SHP77 treated with DMSO at 0.1 percent for 48 hours (cell line): ENCODE data around the gene FKBP5.
"Not testable (repeated sequence)": the region's sequence is repeated elsewhere in the genome, so short reads cannot be mapped to it uniquely, and the experiment has no call there.

Source experiments
- DNase-seq: peaks from one replicate; lab custom pipeline; 2025; lab: John Stamatoyannopoulos, UW

Gene FKBP5

DNA sequence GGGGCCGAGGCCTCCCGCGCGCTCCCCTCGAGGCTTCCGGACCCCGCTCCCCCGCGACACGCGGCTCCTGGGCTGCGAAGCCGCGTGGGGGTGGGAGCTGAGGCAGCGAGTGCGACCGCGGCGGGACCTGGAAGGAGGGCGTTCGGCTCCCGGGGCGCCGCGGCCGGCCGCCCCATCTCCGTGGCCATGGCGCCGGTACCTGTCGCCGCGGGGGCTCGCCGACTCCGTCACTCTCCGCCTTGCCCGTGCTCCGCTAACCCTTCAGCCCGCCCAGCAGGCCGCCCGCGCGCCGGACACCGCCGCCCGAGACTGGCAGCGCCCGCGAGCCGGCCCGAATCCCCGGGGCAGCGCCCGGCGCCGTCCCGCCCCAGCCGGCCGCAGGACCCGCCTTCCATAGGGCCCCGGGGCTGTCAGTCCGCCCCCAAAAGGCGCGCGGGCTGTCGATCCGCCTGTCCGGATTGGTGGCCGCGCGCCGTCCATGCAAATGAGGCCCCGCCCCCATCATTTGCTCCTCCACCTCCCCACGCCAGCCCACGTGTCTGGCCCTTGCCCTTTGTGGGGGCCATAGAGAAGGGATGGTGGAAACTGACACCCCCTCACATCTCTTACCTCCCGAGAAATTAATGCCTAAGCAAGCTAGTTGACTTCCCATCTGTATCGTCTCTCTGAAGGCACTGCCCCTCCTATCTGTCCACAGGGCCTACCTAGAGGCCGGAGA lies at the start of gene FKBP5:
Gene FKBP5, minus strand, starts transcription at position 311 of the 718 bp plus-strand sequence. CDS start 46,091 bp downstream, outside the sequence.
- DNase-seq, result no peak

DNA sequence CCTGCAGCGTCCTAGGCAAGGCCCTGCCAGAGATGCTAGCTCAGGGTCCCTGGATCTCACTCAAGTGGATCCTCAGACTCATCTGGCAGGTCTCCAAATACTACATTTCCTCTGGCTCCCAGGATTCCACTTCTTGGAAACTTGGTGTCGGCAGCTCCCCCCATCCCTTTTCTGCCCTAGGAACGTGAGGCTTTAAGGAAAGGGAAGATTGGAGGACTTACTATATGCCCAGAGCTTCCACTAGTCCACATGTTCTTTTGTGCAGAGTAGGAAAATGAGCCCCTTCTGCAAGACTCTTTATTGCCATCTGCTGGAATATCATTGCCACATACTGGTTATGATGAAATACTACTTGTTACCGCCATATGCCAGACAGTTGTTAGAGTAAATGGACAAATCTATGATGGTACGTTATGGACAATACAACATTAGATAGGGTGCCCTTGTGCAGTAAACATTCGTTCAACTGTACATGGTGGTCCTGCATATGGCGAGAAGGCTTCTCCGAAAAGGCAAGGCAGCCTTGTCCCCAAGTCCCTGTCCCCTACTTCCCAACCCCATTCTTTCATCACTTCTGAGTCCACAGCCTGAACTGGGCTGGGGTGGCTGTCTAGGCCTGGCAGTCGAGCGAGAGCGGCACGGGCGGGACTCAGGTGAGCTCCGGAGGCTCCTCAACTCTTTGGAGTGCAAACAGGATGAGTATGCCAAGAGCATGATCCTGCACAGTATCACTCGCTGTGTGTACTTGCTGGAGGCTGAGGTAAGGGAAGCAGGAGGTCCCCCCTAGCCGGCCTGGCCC lies 48.9 kb upstream of the FKBP5 start:
- peak; percentile 80 for DNase-seq

GRCh38 chr6:35736982-35737412 lies 48.3 kb upstream of the FKBP5 start, which contains the start of gene ARMC12:
Gene ARMC12 (plus strand): TSS chr6:35737032. CDS start chr6:35737109, 77 bp downstream.
- DNase-seq, result no peak

- DNase-seq, result no peak
Measured at GRCh38 chr6:35736253-35736894, 47.7 kb upstream of the FKBP5 start.

- DNase-seq, result no peak
Measured at GRCh38 chr6:35735452-35735851, 46.7 kb upstream of the FKBP5 start.

DNA sequence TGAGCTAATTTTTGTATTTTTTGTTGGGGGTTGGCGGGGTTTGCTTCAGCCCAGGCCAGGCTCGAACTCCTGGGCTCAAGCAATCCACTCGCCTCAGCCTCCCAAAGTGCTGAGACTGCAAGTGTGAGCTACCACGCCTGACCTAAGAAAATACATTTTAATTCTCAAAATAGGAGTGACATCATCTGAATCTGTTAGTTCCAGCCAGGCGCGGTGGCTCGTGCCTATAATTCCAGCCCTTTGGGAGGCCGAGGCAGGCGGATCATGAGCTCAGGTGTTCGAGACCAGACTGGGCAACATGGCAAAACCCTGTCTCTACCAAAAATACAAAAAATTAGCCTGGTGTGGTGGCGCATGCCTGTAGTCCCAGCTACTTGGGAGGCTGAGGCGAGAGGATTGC lies 45.6 kb upstream of the FKBP5 start:
- not testable (repeated sequence) for DNase-seq

- no peak for DNase-seq
Measured at GRCh38 chr6:35733633-35734032, 44.9 kb upstream of the FKBP5 start.

- DNase-seq, result peak; percentile 56
Measured at GRCh38 chr6:35731736-35732532, 43.2 kb upstream of the FKBP5 start.

DNA sequence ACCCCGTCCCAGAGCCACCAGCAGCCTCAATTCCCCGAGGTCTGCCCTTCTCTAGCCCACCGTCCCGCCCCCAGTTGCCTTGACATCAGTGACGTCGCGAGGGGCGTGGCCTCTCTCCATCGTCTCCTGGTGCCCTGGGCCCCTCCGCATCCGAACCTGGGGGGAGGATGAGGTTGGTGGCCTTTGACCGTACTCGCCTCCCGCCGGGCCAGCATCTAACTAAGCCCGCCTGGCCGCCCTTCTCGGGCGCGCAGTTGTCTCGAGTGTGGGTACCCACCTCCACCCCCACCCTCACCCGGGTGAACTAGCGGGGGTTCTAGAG lies 42.7 kb upstream of the FKBP5 start:
- peak; percentile 64 for DNase-seq

DNA sequence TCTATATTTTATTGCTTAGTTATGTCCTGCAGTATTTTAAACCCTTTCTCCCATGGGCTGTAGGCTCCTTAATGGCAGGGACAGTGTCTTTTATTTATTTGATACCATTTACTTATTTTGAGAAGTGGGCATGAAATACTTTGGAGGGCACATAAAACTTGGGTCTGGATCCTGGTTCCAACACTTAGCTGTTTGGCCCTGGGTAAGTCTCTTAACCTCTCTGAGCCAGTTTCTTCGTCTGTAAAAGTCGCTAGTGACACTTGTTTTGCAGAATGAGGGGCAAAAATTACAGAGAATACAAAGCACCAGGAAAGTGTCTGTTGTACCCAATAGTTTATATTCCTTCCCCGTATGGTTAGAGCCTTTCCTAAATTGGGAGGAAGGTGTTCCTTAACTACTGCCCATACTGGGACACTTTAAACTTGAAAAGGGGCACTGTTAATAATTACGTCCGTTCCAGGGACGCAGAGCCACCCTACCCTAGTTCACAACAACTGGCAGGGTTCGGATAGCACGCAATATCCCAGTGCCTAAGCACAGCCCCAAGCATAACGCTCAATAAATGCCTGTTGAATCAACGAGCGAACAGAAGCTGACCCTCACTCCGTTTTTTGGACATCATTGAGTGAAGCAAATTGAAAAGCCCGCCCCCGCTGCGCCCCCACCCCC lies 42.2 kb upstream of the FKBP5 start:
- no peak for DNase-seq

DNA sequence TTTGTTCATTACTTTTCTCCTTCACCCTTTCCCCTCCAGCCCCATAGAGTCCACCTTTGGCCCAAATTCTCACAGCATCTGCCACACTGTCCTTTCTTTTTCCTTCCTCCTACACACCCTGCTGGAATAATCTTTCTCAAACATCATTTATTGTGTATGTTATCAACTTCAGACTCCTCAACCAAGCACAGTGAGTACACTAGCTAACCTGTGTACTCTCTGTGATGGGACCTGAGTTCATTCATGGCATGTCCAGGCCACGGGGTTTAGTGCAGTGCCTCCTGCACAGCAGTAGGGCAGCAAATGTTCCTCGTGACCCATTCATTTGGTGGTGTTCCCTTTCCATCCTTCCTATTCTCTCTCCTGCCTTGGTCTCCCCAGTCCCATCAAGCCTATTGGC lies 41.0 kb upstream of the FKBP5 start:
- no peak for DNase-seq

DNA sequence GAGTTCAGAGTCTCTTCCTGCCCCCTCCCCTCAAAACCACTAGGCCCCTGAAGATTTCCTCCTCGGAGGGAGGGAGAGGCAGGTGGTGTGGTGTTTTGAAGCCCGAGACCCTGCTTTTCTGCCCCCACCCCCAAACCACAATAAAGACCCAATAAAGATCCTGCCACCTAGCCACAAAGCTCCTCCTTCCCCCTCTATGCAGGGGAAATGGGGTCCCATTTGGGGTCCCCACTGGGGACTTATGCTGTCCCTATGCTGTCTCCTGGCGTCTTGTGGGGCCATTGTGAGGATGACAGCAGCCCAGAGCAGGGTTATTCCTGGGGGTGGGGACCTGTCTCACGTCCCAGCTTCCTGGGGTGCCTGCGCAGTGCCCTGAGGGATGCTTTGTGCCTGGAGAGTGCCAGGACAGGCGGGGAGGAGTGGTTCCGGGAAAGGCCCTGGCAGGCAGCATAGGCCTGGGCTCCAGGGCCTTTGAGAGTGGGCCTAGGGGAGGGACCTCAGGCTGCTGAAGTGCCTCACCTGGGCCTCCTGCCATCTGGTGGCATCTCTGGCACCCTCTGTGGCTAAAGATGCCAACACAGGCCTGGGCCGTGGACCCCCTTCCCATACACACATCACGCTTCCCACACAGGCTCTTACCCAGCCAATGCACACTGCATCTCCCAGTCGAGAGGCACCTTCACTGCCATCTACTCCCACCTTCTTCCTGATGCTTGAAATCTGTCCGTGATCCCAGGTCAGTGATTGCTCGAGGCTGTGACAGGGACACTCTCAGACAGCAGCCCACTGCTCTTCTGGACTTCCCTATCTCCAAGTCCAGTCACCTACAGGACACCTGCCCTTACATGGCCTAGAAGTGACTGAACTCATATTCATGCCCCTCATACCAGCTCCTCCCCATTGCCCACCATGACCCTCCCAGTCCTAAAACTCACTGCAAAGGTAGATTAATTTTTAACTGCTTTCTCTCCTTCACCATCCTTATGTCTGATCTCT lies 40.3 kb upstream of the FKBP5 start:
- no peak for DNase-seq

- peak; percentile 61 for DNase-seq
Measured at GRCh38 chr6:35727935-35728682, 39.4 kb upstream of the FKBP5 start.

- DNase-seq, result peak; percentile 64
Measured at GRCh38 chr6:35727231-35727934, 38.7 kb upstream of the FKBP5 start.

- no peak for DNase-seq
Measured at GRCh38 chr6:35725721-35726438, 37.2 kb upstream of the FKBP5 start.

DNA sequence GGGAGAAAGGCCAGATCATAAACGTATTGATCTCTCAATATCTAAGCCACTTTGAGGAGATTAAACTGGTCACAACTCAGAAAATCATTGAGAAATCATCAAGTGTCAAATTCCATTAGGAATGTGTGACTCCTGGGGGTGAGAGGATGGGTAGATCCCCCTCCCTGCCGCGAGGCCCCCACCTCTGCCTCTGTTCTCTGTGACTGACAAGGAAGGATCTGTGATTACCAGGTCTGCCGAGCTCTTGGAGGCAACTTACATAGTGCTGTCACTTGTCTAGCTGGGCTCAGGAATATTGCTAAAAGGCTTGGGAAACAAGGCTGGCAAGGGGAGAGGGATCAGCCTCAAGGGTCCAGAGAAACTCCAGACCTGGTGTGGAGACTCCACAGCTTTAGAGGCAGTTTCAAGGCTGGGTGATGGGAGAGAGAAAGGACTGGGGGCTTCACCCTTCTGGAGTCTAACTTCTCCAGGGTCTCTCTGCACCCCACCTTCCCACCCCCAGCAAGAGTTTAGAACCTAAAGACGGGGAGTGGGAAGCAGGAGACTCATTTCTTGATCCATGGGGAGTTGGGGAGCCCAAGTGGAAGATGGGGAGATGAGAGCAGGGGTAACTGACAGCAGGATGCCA lies 36.5 kb upstream of the FKBP5 start:
- no peak for DNase-seq

DNA sequence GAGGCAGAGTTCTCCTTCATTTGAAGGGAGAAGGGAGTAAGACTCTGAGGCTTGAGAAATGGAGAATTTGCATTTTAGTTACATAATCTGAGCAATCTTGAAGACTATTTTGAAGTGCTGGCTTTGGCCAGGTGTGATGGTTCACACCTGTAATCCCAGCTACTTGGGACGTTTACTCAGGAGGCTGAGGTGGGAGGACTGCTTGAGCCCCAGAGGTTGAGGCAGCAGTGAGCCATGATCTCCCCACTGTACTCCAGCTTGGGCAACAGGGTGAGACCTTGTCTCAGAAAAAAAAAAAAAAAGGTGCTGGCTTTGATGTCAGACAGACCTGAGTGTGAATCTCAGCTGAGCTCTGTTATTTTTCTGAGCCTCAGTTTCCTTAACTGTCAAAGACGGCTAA lies 35.8 kb upstream of the FKBP5 start:
- no peak for DNase-seq

DNA sequence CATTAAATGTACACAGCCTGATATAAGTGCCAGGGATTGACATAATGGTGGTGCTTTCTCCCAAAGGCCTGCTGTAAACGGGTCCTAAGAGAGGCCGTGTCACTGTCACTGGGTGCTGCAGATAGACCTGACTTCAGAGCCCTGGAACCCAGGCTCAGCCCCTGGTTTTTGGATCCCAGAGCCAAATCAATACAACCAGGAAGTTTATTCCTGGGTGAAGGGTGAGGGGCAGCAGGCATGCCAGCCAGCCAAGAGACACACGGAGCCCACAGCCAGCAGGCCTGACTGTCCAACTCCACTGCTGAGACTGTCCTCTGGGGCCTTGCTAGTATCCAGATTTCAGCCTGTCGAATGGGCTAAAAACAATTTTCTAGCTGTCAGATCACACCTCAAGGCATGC lies 35.3 kb upstream of the FKBP5 start:
- no peak for DNase-seq
